GM23248 (cell line): Measurements from ENCODE around the gene PEAR1.

ENCODE experiments used
- EZH2 ChIP-seq: fragments of 200-600 bp; sonication (generic); IDR thresholded peaks from 2 replicates; pipeline ENCODE4 v1.6.1; 2018; ENCODE audit warnings: antibody characterized with exemption, mild to moderate bottlenecking; ENCODE audit not compliant: insufficient read depth, poor library complexity, severe bottlenecking
- EZH2phosphoT487 ChIP-seq: fragments of 200-600 bp; sonication (generic); IDR thresholded peaks from 2 replicates; pipeline ENCODE4 v1.6.1; 2018; ENCODE audit warnings: antibody characterized with exemption, moderate library complexity, mild to moderate bottlenecking, low read depth; ENCODE audit not compliant: insufficient read depth

GRCh38 chr1:156930483-156930882 is 37.0 kb downstream of the PEAR1 start:
- TF ChIP-seq EZH2 (no peak), EZH2phosphoT487 (no peak)
